Retinal pigment epithelial cell (primary cell): Measurements from ENCODE around the gene DCAF7.

ENCODE experiments used
- DNase-seq: peaks from one replicate; pipeline ENCODE4 v3.0.0-alpha.2; 2010; ENCODE audit warnings: low read depth
- H3K4me3 ChIP-seq: 2 replicates; pipeline ENCODE4 v1.5.1; 2011; ENCODE audit warnings: mild to moderate bottlenecking, low read length, control low read depth, moderate library complexity
- TF ChIP-seq, protein P1 (sequence below): conservative IDR thresholded peaks from 2 replicates; pipeline ENCODE4 v1.5.1; 2011; ENCODE audit warnings: low read depth, low read length, control low read depth, inconsistent platforms

DCAF7 gene

DNA sequence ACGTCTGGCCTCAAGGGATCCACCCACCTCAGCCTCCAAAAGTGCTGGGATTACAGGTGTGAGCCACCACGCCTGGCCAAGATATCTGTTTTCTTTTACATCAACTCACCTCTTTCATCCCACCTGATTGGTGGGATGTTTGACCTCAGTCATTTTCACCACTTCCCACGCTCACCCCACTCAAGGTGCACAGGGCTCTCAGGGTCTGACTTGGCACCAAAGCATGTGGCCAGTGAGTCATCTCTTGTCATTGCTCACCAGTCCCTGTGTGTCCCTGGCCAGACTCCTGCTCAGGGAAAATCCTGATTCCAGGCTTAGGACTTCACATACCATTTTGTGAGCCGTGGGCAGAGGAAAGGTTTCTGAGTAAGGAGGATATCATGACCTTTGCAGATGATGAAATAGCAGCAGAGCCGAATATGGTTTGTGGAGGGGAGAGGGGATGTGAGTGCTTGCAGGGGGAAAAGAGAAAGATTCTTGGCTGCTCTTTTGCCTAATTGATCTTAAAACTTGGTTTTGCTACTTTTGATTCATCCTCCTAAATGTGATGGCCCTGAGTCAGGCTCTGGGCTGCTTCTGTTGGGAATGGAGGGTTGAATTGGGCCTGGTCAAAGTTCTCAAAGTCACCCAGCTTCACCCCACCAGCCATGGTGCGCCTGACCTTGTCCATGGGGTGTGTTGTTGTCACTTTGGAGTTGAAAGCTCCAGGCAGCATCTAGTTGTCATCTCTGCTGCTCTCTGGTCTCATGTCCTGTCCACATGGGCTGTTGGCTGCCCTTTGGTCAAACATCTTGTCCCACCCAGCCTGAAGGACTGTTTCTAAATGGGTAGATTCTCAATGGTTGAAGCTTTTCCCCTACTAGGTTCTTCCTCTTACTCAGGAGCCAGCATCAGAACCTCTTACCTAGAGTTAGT lies 33.1 kb upstream of the DCAF7 start:
- DNase-seq, result peak; percentile 25
- no peak overlapping the region for H3K4me3 ChIP-seq
- TF ChIP-seq, protein P1, sequence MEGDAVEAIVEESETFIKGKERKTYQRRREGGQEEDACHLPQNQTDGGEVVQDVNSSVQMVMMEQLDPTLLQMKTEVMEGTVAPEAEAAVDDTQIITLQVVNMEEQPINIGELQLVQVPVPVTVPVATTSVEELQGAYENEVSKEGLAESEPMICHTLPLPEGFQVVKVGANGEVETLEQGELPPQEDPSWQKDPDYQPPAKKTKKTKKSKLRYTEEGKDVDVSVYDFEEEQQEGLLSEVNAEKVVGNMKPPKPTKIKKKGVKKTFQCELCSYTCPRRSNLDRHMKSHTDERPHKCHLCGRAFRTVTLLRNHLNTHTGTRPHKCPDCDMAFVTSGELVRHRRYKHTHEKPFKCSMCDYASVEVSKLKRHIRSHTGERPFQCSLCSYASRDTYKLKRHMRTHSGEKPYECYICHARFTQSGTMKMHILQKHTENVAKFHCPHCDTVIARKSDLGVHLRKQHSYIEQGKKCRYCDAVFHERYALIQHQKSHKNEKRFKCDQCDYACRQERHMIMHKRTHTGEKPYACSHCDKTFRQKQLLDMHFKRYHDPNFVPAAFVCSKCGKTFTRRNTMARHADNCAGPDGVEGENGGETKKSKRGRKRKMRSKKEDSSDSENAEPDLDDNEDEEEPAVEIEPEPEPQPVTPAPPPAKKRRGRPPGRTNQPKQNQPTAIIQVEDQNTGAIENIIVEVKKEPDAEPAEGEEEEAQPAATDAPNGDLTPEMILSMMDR, result no peak

DNA sequence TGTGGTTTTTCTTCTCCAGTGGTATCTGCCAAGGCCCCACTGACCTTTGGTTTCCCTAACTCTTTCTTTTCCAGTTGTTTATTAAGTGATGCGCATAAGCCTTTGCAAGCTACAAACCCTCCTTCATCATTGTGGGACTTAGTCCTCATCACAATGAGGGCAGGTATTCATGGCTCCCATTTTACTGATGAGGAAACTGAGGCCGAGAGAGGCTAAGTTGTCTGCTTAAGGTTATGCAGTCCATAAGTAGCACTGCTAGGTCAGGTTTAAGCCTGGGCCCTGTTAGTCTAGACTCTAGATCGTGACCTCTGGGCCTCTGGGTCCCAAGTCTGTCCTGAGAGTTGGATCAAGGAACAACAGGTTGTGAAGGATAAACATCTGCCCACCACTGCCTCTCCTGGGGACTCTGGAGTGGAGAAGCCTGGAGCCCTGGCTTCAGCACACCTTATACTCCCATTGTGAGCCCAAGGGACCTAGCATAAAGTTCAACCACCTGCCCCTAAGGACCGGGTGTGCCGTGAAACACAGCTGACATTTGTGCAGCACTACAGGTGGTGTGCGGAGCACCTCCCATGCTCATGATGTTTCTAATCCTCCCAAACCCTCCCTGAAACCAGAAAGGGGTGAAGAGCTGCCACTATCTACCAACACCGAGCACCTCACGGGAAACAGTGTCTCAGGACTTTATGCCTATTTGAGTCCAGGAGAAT lies 32.3 kb upstream of the DCAF7 start:
- DNase-seq, result no peak
- H3K4me3 ChIP-seq, result no peak overlapping the region
- TF ChIP-seq, protein P1, result no peak

DNA sequence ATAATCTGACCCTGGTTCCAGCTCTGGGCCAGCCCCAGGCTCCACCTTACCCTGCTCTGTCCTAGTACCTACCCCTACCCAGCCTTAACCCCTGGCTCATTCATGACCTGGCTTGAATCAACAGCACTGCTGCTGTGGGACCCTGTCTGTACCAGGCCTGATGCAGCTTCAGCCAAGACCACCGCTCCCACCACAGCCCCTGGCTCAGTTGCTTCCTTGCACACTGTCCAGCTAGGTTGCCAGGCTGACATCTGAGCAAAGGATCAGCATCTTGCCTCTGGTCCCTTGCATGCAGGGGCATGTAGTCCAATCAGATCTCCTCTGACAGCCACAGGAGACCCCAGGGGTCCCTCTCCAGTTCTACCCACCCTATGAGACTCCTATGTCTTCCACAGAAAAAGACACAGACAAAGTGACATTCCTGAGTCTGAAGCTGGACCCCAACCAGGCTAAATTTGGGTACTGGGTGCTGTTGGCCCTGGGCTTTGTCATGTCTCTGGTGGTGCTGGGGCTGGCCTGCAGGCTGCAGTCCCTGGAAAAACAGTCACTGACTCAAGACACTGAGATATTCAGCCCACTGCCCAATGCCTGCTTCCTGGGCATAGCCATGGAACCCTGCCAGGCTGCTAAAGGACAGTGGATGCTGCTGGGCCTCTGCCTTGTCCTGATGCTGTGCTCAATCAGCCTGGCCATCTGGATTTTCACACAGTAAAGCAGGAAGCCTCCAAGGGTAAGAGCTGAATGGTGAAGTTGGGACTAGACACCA lies 31.0 kb upstream of the DCAF7 start:
- DNase-seq, result no peak
- TF ChIP-seq, protein P1, result no peak
- no peak overlapping the region for H3K4me3 ChIP-seq

DNA sequence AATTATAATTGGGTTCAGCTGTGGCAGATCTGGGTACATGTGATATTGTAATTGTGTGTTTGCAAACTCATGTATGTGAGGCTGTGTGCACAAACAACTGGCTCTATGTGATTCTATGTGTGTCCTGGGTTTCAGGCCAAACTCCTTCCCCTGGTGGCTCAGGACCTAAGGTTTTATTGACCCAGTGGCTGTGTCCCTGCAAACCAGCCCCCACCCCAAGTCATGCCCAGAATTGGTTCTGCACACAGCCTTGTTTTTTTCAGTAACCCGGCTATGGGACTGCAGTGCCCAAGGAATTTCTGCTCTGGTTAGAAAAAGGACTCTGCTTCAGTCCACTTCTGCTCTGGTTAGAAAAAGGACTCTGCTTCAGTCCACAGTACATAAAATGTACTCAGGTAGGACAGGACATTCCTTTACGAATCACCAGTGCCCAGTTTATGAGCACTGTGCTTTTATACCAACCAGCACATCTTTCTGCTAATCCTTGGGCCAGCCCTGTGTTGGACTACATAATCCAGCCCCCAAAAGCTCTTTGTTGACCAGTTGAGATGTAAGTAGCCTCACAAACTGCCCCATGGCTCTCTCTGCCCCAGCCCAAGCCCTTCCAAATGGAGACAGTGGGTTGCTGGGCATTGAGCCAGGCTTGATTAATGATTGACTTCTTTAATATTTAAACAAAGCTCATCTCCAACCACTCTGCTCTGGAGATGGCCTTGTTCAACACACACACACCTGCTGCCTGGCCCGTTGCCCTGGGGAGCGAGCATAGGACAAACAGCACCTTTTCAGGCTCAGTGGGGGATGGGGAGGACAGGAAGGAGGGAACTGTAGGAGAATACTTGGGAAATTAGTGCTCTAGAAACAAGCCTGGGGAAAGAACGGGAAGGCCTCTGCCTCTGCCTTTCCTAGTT lies 30.1 kb upstream of the DCAF7 start:
- TF ChIP-seq, protein P1, result no peak
- DNase-seq, result no peak
- no peak overlapping the region for H3K4me3 ChIP-seq

DNA sequence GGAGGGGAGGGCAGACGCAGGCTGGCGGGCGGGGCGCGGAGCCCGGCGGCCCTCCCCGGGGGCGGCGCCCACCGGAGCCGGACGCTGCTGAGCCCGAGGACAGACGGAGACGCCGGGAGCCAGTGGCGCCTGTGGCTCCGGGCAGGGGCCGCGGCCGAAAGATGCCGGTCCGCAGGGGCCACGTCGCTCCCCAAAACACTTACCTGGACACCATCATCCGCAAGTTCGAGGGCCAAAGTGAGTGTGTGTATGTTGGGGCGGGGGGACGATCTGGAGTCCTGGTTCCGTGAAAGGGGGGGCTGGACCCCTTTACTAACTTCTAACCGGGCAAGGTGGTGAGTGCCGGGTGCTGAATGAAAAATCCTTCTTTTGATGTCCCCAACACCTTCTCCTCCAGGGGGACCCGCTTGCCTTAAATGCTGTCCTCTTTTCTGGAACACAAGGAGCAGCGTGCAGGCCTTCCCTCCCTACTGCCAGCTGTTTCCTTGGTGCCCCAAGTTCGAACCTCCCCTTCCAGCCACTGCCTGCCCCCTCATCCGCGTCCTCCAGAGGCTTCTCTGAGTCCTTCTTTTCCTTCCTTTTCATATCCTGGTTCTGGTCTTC lies 26.9 kb upstream of the DCAF7 start, which contains the start of gene KCNH6:
TSS of gene KCNH6 (plus strand) at position 106 of the 603 bp plus-strand sequence. CDS start at position 162, 56 bp downstream.
- peak within 1 kb of the TSS; percentile 15 for H3K4me3 ChIP-seq
- TF ChIP-seq, protein P1, result no peak
- DNase-seq, result no peak

DNA sequence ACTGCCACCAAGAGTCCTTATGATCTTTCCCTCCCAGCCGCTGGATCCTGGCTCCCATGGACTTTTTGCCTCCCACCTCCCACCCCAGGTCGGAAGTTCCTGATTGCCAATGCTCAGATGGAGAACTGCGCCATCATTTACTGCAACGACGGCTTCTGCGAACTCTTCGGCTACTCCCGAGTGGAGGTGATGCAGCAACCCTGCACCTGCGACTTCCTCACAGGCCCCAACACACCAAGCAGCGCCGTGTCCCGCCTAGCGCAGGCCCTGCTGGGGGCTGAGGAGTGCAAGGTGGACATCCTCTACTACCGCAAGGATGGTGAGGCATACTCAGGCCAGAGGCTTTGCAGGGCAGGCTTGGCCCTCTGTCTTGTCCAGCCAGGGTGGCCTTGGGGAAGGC lies 26.2 kb upstream of the DCAF7 start:
- DNase-seq, result no peak
- TF ChIP-seq, protein P1, result no peak
- no peak overlapping the region for H3K4me3 ChIP-seq
